ENCODE data around the gene NCS1.
A peak's percentile ranks its signal among the peaks of the same experiment; 100 is the strongest.

NCS1 gene

GRCh38 chr9:130214776-130215340 lies 42.7 kb downstream of the NCS1 start:
- H3K36me3 ChIP-seq, result peaks cover 6 to 22% (median 9%) of the 10 kb centered on the region in 3 donors
- H3K4me3 ChIP-seq, result no peak overlapping the region
- TF ChIP-seq, protein P1, sequence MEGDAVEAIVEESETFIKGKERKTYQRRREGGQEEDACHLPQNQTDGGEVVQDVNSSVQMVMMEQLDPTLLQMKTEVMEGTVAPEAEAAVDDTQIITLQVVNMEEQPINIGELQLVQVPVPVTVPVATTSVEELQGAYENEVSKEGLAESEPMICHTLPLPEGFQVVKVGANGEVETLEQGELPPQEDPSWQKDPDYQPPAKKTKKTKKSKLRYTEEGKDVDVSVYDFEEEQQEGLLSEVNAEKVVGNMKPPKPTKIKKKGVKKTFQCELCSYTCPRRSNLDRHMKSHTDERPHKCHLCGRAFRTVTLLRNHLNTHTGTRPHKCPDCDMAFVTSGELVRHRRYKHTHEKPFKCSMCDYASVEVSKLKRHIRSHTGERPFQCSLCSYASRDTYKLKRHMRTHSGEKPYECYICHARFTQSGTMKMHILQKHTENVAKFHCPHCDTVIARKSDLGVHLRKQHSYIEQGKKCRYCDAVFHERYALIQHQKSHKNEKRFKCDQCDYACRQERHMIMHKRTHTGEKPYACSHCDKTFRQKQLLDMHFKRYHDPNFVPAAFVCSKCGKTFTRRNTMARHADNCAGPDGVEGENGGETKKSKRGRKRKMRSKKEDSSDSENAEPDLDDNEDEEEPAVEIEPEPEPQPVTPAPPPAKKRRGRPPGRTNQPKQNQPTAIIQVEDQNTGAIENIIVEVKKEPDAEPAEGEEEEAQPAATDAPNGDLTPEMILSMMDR (IDR thresholded peaks at IDR 0.05), result no peak
- H3K4me1 ChIP-seq, result peaks cover 0 to 45% (median 17%) of the 10 kb centered on the region in 4 donors
- H3K27me3 ChIP-seq, result no peaks in the 10 kb centered on the region
- H3K27ac ChIP-seq, result peak overlapping the region; percentile 18 to 50
- intact Hi-C loops (cut with DNase I; ENCODE audit: low total_unique reads), result no loop called here
- no peaks in the 10 kb centered on the region for H3K9me3 ChIP-seq
- DNase-seq, result no peak

DNA sequence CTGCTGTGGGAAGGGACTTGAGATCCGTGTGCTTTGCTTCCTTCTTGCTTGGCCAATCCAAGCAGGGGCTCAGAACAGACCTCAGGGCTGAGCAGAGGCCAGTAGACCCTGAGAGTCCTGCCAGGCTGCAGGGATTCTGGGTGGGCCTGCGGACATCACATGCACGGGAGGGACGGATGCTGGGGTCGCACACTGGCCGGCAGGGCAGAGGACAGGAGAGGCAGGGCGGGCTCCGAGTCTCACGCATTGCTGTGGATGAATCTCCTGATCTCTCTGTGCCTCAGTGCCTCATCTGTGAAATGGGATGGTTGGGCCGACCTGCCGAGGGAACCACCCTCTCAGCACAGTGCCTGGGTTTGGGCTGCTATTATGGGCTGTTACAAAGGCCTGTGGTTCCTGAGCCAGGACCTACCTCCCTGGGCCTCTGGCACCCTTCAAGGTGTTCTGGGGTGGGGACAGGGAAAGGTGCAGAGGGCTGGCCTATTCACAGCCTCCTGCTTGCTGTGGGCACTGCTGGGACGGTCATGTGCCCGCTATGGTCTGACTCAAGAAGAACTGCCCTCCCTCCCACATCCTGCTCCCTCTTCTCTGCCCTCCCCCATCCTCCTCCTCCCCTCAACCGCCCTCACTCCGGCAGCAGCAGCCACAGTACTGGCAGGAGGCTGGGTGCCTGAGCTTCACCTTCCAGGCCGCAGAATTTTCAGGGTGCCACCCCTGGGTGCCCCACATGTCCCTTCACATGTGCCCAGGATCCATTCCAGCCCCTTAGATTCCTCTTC lies 43.3 kb downstream of the NCS1 start:
- H3K4me1 ChIP-seq, result peaks cover 0 to 45% (median 20%) of the 10 kb centered on the region in 4 donors
- H3K4me3 ChIP-seq, result no peak overlapping the region
- H3K9me3 ChIP-seq, result no peaks in the 10 kb centered on the region
- intact Hi-C loops (cut with DNase I; ENCODE audit: low total_unique reads), result no loop called here
- peaks cover 6 to 22% (median 9%) of the 10 kb centered on the region in 3 donors for H3K36me3 ChIP-seq
- TF ChIP-seq, protein P1 (IDR thresholded peaks at IDR 0.05), result no peak
- H3K27ac ChIP-seq, result peak overlapping the region; percentile 39 to 50
- no peak for DNase-seq
- H3K27me3 ChIP-seq, result no peaks in the 10 kb centered on the region

DNA sequence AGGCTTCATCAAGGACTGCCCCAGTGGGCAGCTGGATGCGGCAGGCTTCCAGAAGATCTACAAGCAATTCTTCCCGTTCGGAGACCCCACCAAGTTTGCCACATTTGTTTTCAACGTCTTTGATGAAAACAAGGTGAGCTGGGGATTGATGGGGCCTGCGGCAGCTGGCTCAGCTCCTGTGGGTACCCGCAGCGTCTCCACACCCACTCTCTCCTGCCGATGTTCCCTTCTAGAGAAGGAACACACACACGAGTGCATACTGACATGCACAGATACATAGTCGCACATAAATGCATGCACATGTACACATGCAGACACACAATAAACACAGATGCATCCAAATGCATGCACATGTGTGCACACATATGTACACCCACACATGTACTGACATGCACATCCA lies 45.6 kb downstream of the NCS1 start:
- H3K4me3 ChIP-seq, result no peak overlapping the region
- no peaks in the 10 kb centered on the region for H3K27me3 ChIP-seq
- peaks cover 6 to 26% (median 17%) of the 10 kb centered on the region in 3 donors for H3K36me3 ChIP-seq
- TF ChIP-seq, protein P1 (IDR thresholded peaks at IDR 0.05), result no peak
- H3K4me1 ChIP-seq, result peaks cover 0 to 42% (median 18%) of the 10 kb centered on the region in 4 donors
- intact Hi-C loops (cut with DNase I; ENCODE audit: low total_unique reads), result no loop called here
- H3K27ac ChIP-seq, result no peak overlapping the region
- DNase-seq, result no peak
- H3K9me3 ChIP-seq, result no peaks in the 10 kb centered on the region

DNA sequence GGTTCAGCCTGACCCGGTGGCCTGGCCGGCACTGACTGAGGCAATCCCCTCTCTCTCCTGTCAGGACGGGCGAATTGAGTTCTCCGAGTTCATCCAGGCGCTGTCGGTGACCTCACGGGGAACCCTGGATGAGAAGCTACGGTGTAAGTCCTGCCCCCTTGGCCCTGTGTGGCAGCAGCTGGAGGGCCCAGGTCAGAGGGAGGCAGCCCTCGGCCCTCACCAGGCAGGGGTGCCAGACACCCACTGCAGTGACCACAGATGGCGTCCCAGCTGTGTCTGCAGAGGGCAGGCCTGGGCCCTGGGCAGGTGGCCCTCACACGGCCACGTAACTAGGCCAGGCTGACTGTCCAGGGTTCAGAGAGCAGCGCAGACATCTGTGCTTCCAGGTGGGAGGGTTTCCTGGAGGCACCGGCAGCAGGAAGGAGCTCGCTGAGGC lies 47.5 kb downstream of the NCS1 start:
- DNase-seq, result no peak
- Histone ChIP-seq H3K36me3 (peaks cover 16 to 42% (median 17%) of the 10 kb centered on the region in 3 donors), H3K27ac (peak overlapping the region in 1 of 2 donors; percentile 56), H3K4me3 (no peak overlapping the region), H3K27me3 (no peaks in the 10 kb centered on the region), H3K4me1 (peaks cover 0 to 30% (median 14%) of the 10 kb centered on the region in 4 donors), H3K9me3 (no peaks in the 10 kb centered on the region)
- intact Hi-C loops (cut with DNase I; ENCODE audit: low total_unique reads), result no loop called here
- TF ChIP-seq, protein P1 (IDR thresholded peaks at IDR 0.05), result no peak

GRCh38 chr9:130220352-130220751 lies 48.1 kb downstream of the NCS1 start:
- Histone ChIP-seq H3K27me3 (no peaks in the 10 kb centered on the region), H3K4me1 (peaks cover 0 to 23% (median 10%) of the 10 kb centered on the region in 4 donors), H3K4me3 (no peak overlapping the region), H3K9me3 (no peaks in the 10 kb centered on the region), H3K27ac (peak overlapping the region in 1 of 2 donors; percentile 56), H3K36me3 (peaks cover 23 to 49% (median 24%) of the 10 kb centered on the region in 3 donors)
- TF ChIP-seq, protein P1 (IDR thresholded peaks at IDR 0.05), result peak; percentile 24 to 26
- DNase-seq, result no peak
- intact Hi-C loops (cut with DNase I; ENCODE audit: low total_unique reads), result no loop called here

Measured in tibial artery (tissue), 4 donors.